HG02981 (cell line): ENCODE results near the gene PTGIS.

Experiments
- ATAC-seq: cut with Tn5 transposase; IDR thresholded peaks from one replicate; pipeline ENCODE4 v1.9.1; 2021; ENCODE audit warnings: mild to moderate bottlenecking, moderate library complexity; ENCODE audit not compliant: unreplicated experiment

The PTGIS gene

GRCh38 chr20:49595811-49596561, 28.0 kb upstream of the PTGIS start:
- no peak for ATAC-seq

DNA sequence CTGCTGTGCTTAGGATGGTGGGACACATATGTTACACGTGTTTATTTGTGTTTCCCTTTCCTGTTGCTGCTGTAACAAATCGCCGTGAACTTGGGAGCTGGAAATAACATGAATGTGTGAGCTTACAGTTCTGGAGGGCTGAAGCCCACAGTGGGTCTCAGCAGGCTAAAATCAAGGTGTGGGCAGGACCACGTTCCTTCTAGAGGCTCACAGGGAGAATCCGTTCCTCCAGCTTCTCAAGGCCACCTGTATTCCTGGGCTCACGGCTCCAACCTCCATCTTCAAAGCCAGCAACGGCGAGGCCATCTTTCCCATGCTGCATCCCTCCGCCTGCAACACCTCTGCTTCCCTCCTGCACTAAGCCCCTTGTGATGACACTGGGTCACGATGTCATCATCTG, 27.4 kb upstream of the PTGIS start:
- ATAC-seq, result no peak

DNA sequence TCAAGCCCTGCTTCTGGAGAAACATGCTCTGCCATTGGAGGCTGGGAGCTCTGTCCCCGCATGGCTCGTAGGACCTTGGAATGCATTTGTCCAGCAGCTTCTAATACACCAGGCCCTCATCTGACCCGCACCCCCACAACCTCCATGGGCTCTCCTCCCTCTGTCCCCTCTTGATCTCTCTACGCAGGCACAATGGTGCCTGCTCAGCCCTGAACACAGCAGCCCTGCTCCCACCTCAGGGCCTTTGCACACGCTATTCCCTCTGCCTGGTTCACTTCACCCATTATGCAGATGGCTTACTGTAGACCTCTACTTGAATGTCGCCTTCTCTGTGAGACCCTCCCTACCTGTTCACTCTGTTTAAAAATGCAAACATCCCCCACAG, 27.0 kb upstream of the PTGIS start:
- no peak for ATAC-seq

GRCh38 chr20:49594143-49594930, 26.4 kb upstream of the PTGIS start:
- no peak for ATAC-seq

- no peak for ATAC-seq
Observed at GRCh38 chr20:49593466-49594142, 25.7 kb upstream of the PTGIS start.

DNA sequence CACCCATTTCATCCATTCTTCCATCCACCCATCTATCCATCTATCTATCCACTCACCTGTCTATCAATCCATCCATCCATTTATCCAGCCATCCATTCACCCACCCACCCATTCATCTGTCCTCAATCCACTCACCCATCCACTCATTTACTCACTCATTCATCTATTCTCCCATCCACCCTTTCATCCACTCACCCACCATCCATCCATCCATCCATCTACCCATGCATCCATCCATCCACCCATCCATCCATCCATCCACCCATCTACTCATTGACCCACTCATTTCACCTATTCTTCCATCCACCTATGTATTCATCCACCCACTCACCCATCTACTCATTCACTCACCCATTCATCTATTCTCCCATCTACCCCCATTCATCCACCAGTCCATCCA, 24.2 kb upstream of the PTGIS start:
- no peak for ATAC-seq

DNA sequence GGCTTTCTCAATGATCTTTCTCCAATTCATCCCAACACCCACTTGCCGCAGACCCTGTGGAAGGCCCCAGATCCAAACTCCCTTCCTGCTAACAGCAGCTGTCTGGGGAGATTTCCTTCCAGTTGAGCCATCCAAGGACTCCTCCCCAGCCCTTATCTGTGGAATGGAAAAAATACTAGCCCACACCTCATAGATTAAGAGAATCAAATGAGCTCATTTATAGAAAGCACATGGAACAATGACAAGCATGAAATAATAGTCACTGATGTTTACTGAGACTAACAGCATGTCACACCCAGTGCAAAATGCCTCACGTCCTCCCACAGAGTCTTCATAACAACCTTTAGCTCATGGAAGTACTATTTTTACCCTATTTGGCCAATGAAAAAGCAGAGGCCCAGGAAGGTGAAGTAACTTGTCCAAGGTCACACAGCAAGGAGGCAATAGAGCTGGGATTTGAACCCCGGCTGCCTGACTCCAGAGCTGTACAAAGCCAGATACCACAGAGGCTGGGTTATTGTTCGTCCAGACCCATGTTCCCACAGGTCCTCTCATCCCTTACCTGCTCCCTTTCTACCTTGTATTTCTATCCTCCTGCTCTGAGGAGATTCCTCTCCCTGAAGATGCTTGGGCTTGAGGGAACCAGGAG, 23.4 kb upstream of the PTGIS start:
- no peak for ATAC-seq

GRCh38 chr20:49590163-49591017, 22.5 kb upstream of the PTGIS start:
- ATAC-seq, result no peak

GRCh38 chr20:49589747-49590146, 21.8 kb upstream of the PTGIS start:
- ATAC-seq, result no peak

DNA sequence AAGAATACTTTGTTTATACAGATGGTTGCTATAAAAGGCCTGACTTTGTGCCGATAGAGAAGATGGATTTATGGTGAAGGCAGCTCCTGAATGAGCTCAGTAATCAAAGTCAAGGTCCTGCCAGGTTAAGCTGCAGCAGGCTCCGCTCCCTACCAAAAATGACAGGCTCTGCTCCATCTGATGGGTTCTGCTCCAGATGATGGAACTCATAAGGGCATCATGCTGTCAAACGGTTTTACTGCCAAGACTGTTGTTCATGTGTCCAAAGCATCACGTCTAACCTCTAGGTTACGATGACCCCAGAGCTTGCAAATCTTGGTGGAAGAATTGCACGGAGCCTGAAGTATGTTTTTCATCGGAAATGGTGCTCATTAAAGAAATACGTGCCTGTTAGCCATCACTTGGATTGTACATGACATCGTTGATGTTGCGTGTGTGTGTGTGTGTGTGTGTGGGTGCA, 19.2 kb upstream of the PTGIS start:
- ATAC-seq, result no peak

GRCh38 chr20:49585585-49586245, 17.8 kb upstream of the PTGIS start:
- no peak for ATAC-seq

DNA sequence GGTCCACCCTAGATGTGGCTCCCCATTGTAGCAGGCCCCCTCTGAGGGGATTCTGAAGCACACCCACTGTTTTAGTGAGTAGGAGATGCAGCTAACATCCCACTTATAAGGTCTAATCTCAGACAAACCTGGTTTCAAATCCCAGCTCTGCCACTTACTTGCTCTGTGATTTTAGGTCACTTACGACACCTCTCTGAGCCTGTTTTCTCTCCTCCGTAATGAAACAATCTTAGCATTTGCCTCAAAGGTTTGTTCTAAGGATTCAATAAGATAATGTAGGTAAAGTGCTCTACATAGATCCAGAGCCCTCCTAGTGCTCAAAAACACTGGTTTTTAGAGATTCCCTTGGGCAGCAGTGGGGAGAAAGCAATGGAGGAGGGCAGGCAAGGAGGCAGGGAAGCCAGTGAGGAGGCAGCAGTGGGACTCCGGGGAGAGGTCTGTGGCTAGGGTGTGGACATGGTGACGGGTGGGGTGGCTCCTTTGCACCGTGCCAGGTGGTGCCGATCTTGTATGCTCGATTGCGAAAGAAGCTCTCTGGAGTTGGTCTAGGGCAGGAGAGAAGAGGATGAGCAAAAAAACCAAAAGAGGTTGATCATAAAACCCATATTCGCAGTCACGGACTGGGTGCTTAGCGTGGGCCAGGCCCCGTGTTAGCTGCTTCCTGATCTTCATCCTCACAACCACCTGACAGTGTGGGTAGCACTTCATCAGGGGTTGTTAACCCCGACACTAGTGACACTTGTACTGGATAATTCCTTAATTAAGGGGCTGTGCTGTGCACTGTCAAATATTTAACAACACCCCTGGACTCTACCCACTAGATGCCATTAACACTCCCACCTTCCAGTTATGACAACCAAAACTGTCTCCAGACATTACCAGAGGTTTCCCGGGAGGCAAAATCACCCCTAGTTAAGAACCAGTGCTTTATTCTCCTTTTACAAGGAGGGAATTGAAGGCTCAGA, 16.8 kb upstream of the PTGIS start:
- no peak for ATAC-seq

- ATAC-seq, result no peak
Observed at GRCh38 chr20:49583669-49584417, 15.9 kb upstream of the PTGIS start.

- no peak for ATAC-seq
Observed at GRCh38 chr20:49583343-49583668, 15.4 kb upstream of the PTGIS start.

DNA sequence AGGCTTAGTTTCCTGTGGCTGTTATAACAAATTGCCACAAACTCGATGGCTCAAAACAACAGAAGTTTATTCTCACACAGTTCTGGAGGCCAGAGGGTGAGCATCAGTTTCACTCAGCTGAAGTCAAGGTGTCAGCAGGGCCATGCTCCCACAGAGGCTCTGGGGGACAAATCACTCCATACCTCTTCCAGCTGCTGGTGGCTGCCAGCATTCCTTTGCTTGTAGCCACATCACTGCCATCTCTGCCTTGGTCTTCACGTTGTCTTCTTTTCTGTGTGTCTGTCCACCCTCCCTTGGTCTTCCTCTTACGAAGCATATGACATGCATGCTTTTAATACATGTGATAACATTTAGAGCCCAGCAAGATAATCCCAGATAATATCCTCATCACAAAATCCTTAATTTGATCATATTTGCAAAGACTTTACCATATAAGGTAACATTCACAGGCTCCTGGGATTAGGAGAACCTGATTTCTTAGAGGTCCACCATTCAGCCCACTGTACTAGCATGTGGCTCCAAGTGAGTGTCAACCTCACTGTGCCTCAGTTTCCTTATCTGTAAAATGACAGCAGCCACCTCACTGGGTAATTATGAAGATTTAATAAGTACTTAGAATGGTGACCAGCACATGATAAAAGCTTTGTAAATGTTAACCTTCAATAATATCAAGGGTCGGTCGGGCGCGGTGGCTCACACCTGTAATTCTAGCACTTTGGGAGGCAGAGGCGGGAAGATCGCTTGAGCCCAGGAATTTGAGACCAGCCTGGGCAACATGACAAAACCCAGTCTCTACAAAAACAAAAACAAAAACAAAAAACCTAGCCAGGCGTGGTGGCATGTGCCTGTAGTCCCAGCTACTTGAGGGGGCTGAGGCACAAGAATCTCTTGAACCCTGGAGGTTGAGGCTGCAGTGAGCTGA, 14.7 kb upstream of the PTGIS start:
- no peak for ATAC-seq

DNA sequence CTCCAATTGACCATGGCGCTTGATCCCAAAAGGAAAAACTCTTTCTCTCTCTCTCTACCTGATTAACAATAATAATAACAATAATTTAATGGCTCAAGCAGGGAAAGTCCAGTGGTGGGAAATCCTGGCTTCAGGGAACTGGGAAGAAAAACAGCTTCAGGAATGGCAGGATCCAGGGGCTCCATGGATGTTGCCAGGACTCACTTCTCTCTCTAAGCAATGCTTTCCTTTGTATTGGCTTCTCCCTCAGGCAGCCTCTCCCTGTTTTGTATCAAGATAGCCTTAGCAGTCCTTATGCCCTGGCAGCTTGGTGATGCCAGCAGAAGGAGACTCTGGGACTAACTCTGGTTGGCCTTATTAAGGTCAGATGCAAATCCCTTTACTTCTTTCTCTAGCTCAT, 13.5 kb upstream of the PTGIS start:
- ATAC-seq, result no peak

GRCh38 chr20:49580813-49581174, 12.9 kb upstream of the PTGIS start:
- ATAC-seq, result no peak
